Uterus (tissue), 2 donors: Measurements from ENCODE around the gene PLSCR2.
"Not testable (repeated sequence)": the region's sequence is repeated elsewhere in the genome, so short reads cannot be mapped to it uniquely, and the experiment has no call there.

Source experiments
- CTCF ChIP-seq, 4 experiments: fragments of 200-600 bp in 2 of 4; fragments of 450-650 bp in 2 of 4; sonication (generic) in 2 of 4; IDR thresholded peaks; one replicate each; pipeline ENCODE4 v1.5.1; 2016 to 2019; ENCODE audit warnings: antibody characterized with exemption in 4 of 4, mild to moderate bottlenecking in 2 of 4, moderate library complexity in 1 of 4
- POLR2A ChIP-seq, 2 donors: fragments of 450-650 bp; IDR thresholded peaks; one replicate each; pipeline ENCODE4 v1.6.1; 2016; ENCODE audit warnings: antibody characterized with exemption in 2 of 2, mild to moderate bottlenecking in 1 of 2, moderate library complexity in 1 of 2

DNA sequence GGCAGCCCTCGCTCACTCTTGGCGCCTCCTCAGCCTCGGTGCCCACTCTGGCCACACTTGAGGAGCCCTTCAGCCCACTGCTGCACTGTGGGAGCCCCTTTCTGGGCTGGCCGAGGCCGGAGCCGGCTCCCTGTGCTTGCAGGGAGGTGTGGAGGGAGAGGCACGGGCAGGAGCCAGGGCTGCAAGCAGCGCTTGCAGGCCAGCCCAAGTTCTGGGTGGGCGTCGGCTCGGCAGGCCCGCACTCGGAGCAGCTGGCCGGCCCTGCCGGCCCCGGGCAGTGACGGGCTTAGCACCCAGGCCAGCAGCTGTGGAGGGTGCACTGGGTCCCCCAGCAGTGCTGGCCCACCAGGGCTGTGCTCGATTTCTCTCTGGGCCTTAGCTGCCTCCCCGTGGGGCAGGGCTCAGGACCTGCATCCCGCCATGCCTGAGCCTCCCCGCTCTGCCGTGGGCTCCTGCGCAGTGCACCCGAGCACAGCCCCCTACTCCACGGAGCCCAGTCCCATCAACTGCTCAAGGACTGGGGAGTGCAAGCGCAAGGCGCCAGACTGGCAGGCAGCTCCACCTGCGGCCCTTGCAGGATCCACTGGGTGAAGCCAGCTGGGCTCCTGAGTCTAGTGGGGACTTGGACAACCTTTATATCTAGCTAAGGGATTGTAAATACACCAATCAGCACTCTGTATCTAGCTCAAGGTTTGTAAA is 27.9 kb upstream of the PLSCR2 start:
- not testable (repeated sequence) for TF ChIP-seq POLR2A, CTCF (IDR thresholded peaks at IDR 0.05)
